HUES64 (cell line): Measurements from ENCODE around the gene GRAMD2B.

Experiments used
- H3K27ac ChIP-seq: 2 replicates; pipeline ENCODE4 v1.7.0; 2013; ENCODE audit warnings: low read depth, low read length, inconsistent platforms
- H3K27me3 ChIP-seq: 2 replicates; pipeline ENCODE4 v1.6.1; 2013; ENCODE audit warnings: mild to moderate bottlenecking, low read length; ENCODE audit not compliant: insufficient read depth
- H3K36me3 ChIP-seq: 2 replicates; pipeline ENCODE4 v1.6.1; 2013; ENCODE audit warnings: mild to moderate bottlenecking, low read length; ENCODE audit not compliant: insufficient read depth
- H3K4me1 ChIP-seq: 2 replicates; pipeline ENCODE4 v1.6.1; 2013; ENCODE audit warnings: mild to moderate bottlenecking, low read length, moderate library complexity; ENCODE audit not compliant: insufficient read depth
- H3K4me3 ChIP-seq: 2 replicates; pipeline ENCODE4 v1.5.1; 2013; ENCODE audit warnings: mild to moderate bottlenecking, low read length, moderate library complexity
- H3K9ac ChIP-seq: 2 replicates; pipeline ENCODE4 v1.6.1; 2013; ENCODE audit warnings: mild to moderate bottlenecking, low read depth, low read length
- H3K9me3 ChIP-seq: 2 replicates; pipeline ENCODE4 v1.6.1; 2013; ENCODE audit warnings: low read depth, low read length; ENCODE audit not compliant: insufficient read depth
- WGBS: fragments of 150-250, 120-280 bp; methylation state at CpG from one replicate; pipeline ENCODE4 v1.1.7; 2013; ENCODE audit warnings: missing lambda C conversion rate; 5-methylcytosine and 5-hydroxymethylcytosine counted together

The GRAMD2B gene

DNA sequence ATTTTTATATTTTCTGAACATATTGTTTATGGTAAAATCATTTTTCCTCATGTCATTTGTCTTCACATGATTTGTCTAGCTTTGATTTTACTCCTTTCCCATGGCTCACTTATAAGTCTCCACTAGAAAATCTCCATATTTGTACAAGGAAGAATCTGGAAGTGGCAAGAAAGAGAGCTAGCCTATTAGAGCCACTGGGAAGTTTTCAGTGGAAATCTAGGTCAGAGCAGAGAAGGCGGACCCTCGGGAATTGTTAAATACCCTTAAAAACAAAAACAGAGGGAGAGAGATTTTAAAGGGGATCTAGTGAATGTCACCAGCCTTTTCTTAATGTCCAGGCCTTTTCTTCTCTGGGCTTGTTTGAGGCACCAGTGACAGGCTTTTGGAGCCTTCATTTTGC is 56.6 kb downstream of the GRAMD2B start:
- H3K4me3 ChIP-seq = no peak overlapping the region
- no peaks in the 10 kb centered on the region for H3K27me3 ChIP-seq
- peaks cover 53% of the 10 kb centered on the region for H3K36me3 ChIP-seq
- H3K9me3 ChIP-seq = no peaks in the 10 kb centered on the region
- H3K4me1 ChIP-seq = no peaks in the 10 kb centered on the region
- no peak overlapping the region for H3K9ac ChIP-seq
- WGBS = 60% methylated on average over 2 of the region's 2 CpGs
- no peak overlapping the region for H3K27ac ChIP-seq

DNA sequence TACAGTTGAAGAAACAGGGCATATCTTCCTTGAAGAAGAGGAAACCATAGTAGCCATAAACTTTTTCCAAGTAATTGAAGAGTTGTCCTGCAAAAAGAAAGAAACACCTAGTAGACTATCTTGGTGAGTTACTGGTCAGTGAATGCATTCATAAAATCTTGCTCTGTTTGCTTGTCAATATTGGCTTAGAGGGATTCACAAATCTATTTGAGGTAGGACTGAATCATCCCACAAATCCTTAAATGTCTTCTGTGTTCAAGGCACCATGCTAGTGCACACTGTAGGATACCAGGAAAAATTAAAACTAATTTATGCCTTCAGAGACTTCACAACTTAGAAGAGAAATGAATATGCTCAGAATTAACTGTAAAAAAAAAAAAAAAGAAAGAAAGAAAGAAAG is 57.6 kb downstream of the GRAMD2B start:
- H3K27me3 ChIP-seq = no peaks in the 10 kb centered on the region
- no peak overlapping the region for H3K27ac ChIP-seq
- no peak overlapping the region for H3K9ac ChIP-seq
- H3K4me1 ChIP-seq = no peaks in the 10 kb centered on the region
- H3K4me3 ChIP-seq = no peak overlapping the region
- peaks cover 62% of the 10 kb centered on the region for H3K36me3 ChIP-seq
- H3K9me3 ChIP-seq = no peaks in the 10 kb centered on the region

DNA sequence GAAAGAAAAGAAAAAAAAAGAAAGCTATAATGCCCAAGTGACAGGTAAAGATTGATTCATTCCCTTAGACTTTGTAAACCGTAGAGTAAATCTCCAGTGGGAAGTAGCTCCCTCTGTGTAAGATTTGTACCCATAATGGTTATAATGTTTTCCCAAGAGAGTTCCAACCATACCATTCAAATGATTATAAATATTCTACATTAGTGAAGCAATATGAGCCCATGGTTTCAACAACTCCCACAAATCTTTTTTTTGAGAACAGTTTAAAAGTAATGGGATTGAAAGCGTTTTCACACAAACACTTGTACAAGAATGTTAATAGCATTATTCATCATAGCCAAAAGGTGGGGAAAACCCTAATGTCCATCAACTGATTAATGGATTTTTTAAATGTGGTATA is 58.0 kb downstream of the GRAMD2B start:
- Histone ChIP-seq H3K27me3 (no peaks in the 10 kb centered on the region), H3K9me3 (no peaks in the 10 kb centered on the region), H3K36me3 (peaks cover 67% of the 10 kb centered on the region), H3K9ac (no peak overlapping the region), H3K4me3 (no peak overlapping the region), H3K4me1 (no peaks in the 10 kb centered on the region), H3K27ac (no peak overlapping the region)
- WGBS = 88% methylated on average over 1 of the region's 2 CpGs

DNA sequence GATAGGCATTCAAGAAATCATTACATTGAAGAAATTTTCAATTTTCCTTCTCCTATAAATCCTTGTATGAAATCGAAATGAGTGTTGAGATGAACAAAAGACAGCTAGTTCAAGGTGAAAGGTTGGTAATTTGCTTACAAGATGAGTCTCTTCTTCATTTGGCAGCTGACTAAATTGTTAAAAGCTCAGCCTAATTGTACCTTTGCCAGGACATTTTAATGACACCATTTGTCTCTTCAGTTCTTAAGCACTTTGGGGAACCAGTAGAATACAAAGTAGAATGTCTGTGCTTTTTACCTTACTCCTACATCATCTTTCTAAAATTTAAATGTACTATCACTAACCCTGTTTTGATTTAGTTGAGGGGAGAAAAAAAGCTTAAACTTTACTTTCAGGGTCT is 59.4 kb downstream of the GRAMD2B start:
- H3K36me3 ChIP-seq = peaks cover 77% of the 10 kb centered on the region
- WGBS = 100% methylated on average over 1 of the region's 1 CpG
- no peak overlapping the region for H3K4me3 ChIP-seq
- H3K27ac ChIP-seq = no peak overlapping the region
- no peak overlapping the region for H3K9ac ChIP-seq
- no peaks in the 10 kb centered on the region for H3K9me3 ChIP-seq
- no peaks in the 10 kb centered on the region for H3K4me1 ChIP-seq
- H3K27me3 ChIP-seq = no peaks in the 10 kb centered on the region

DNA sequence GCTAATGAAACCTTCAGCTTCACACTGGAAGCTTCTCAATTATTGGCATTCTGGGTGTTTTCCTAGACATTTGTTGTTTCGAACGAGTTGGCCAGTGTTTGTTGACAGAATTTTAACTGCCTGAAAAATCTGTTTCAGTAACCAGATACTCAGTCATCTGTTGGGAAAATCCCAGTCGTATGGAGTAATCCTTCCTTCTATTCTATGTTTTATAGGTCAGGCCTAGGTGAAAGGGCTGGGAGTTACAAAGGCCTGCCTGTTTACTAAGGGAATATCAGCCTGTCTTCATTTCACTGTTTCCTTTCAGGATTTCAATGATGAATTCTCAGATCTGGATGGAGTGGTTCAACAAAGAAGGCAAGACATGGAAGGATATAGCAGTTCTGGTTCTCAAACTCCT is 59.9 kb downstream of the GRAMD2B start:
- H3K9ac ChIP-seq = no peak overlapping the region
- H3K27ac ChIP-seq = no peak overlapping the region
- no peaks in the 10 kb centered on the region for H3K27me3 ChIP-seq
- WGBS = 98% methylated on average over 2 of the region's 3 CpGs
- H3K9me3 ChIP-seq = no peaks in the 10 kb centered on the region
- no peaks in the 10 kb centered on the region for H3K4me1 ChIP-seq
- no peak overlapping the region for H3K4me3 ChIP-seq
- H3K36me3 ChIP-seq = peaks cover 79% of the 10 kb centered on the region

DNA sequence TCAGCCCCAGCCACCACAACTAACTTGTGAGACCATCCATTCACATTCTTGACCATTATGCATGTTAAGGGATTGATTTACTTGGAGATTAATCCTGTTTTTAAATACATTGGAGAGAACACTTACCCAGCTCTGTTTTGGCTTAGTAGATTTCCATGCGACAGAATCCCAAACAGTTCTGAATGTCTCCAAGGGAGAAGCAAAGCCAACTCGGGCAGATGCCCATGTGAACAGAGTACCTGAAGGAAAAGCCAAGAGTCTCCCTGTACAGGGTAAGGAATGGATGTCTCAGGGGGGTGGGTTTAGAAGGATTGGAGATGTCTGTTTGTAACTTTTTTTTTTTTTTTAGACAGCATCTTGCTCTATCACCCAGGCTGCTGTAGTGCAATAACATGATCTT is 61.0 kb downstream of the GRAMD2B start:
- Histone ChIP-seq H3K9ac (no peak overlapping the region), H3K27ac (no peak overlapping the region), H3K4me1 (peaks cover 5% of the 10 kb centered on the region; the same call in 1 of the 2 replicates), H3K36me3 (peaks cover 84% of the 10 kb centered on the region), H3K27me3 (no peaks in the 10 kb centered on the region), H3K4me3 (no peak overlapping the region), H3K9me3 (no peaks in the 10 kb centered on the region)
- WGBS = 96% methylated on average over 2 of the region's 2 CpGs

DNA sequence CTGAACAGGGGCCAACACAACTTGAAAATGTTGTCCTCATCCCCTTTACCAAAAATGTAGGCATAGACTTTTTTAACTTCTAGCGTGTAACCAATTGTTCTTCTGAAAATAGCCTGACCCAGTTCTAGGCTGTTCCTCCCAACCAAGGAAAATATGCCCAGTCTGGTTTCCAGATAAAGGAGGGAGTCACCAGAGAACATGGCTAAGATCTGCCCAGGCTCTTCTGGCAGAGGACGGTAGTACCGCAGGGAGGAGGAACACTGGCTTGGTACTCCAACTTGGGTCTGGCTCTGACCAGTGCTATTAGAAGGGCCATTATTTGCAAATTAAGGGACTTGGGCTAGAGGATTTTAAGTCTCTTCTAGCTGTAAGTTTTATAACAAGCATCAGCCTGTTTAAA is 63.1 kb downstream of the GRAMD2B start:
- Histone ChIP-seq H3K36me3 (peaks cover 80% of the 10 kb centered on the region), H3K9ac (no peak overlapping the region), H3K4me1 (peaks cover 23% of the 10 kb centered on the region; the same call in 1 of the 2 replicates), H3K9me3 (no peaks in the 10 kb centered on the region), H3K4me3 (no peak overlapping the region), H3K27me3 (no peaks in the 10 kb centered on the region), H3K27ac (no peak overlapping the region)
- 95% methylated on average over 3 of the region's 3 CpGs for WGBS

DNA sequence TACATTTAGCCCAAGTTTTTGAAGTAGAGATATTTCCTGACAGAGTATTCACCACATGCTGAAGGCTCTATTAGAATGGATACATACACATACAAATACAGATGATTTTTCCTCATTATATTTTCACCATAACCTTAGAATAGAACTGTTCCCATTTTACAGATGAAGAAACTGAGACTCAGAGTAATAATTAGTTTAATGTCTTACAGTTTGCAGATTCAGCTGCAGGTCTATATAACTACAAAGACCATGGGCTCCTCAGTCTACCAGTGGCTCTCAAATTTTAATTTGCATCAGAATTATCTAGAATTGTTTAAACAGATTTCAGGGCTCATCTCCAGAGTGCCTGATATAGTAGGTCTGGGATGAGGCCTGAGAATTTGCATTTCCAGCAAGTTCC is 64.4 kb downstream of the GRAMD2B start:
- Histone ChIP-seq H3K27ac (no peak overlapping the region), H3K36me3 (peaks cover 71% of the 10 kb centered on the region), H3K9ac (no peak overlapping the region), H3K4me1 (peaks cover 23% of the 10 kb centered on the region; the same call in 1 of the 2 replicates), H3K9me3 (no peaks in the 10 kb centered on the region), H3K4me3 (no peak overlapping the region), H3K27me3 (no peaks in the 10 kb centered on the region)

DNA sequence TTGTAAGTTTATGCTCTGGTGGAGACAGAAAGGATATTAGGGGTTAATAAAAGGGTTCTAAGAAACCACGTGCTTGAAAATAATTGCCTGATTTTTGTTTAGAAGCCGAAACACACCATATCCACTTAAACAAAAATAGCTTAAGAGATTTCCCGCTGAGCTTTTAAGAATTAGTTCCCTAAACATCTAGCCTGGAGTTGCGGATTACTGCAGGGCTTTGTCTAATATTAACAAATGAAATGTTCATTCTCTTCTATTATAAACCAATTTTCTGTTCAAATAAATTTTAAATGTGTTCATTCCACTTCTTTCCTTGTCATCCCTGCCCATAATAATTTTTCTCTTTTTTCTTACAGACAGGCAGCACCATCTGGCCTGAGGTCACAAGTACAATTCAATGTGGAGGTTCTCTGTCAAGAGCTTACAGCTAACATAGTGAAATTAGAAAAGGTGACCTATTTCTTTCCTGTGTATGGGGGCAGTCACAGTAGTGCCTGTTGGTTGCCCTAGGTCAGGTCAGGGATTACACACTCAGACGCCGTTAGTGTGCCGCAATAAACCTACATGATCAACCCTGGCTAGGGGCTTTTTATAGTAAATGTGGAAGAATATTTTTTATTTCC is 65.3 kb downstream of the GRAMD2B start:
- no peak overlapping the region for H3K27ac ChIP-seq
- WGBS = 87% methylated on average over 5 of the region's 7 CpGs
- H3K4me3 ChIP-seq = no peak overlapping the region

DNA sequence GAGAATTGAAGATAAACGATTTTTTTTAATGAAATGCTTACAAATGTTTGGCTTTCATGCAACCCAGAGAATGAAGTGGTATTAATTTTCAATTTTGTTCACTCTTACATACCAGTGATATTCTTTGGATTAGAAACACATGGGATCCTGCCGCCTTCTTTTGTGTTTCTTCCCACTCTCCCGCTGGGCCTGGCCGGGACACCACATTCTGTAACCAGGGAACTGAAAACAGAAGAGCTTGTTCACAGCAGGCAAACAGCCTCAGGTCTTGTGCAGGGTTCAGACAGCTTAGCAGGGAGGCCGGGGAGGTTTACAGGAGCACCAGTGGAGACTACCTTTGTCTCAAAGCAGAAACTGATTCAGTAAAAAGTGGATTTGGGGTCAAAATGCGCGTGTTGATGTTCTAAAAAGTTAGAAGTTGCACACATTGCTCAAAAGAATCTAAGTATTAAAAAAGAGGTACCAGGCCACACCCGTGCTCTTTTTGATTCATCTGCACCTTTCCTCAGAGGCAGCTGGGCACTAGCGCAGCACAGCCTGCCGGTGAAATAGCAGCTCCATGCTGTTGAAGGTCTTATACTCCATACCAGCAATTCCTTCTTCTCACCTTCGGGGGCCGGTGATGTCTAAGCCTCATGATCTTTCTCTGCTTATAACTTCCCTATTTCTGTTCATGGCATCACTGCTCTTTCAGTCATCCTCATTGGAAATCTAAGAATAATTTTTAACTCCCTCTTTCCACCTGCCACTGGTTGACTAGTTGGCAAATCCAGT is 67.1 kb downstream of the GRAMD2B start:
- WGBS = 45% methylated on average over 12 of the region's 12 CpGs
- no peaks in the 10 kb centered on the region for H3K27me3 ChIP-seq
- H3K9ac ChIP-seq = no peak overlapping the region; the same call in 1 of the 2 replicates
- peaks cover 23% of the 10 kb centered on the region; the same call in 1 of the 2 replicates for H3K4me1 ChIP-seq
- H3K9me3 ChIP-seq = no peaks in the 10 kb centered on the region
- peak overlapping the region; percentile 17 for H3K27ac ChIP-seq
- H3K36me3 ChIP-seq = peaks cover 51% of the 10 kb centered on the region
- no peak overlapping the region; the same call in 1 of the 2 replicates for H3K4me3 ChIP-seq

More for the DNA sequence above, 65.3 kb downstream of the GRAMD2B start:
- Histone ChIP-seq H3K27me3 (no peaks in the 10 kb centered on the region), H3K9me3 (no peaks in the 10 kb centered on the region), H3K9ac (no peak overlapping the region), H3K36me3 (peaks cover 65% of the 10 kb centered on the region), H3K4me1 (peaks cover 23% of the 10 kb centered on the region; the same call in 1 of the 2 replicates)

DNA sequence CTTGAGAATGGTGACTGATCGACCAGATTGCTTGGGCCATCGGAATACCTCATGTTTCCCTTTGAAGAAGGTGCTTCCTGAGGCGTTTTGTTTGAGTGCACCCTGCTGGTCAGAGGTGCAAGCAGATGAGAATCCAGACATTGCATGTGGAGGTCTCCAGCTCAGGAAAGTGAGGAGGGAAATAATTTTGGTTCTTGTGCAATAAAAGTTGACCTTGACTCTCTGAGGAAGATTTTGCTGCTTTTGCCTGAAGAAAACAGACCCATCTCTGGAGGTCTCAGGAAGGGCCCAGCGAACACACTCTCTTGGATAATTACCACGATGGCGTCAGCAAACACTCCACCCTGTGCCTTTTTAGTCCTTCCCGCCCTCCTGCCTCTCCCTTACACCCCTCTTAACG is 69.7 kb downstream of the GRAMD2B start:
- H3K9me3 ChIP-seq = no peaks in the 10 kb centered on the region
- H3K4me3 ChIP-seq = no peak overlapping the region
- no peak overlapping the region for H3K9ac ChIP-seq
- H3K36me3 ChIP-seq = peaks cover 26% of the 10 kb centered on the region
- peaks cover 23% of the 10 kb centered on the region; the same call in 1 of the 2 replicates for H3K4me1 ChIP-seq
- WGBS = 75% methylated on average over 8 of the region's 8 CpGs
- no peak overlapping the region for H3K27ac ChIP-seq
- H3K27me3 ChIP-seq = no peaks in the 10 kb centered on the region
